Measurements from ENCODE around the gene SYTL3.

Gene SYTL3

GRCh38 chr6:158797331-158798310 is 147.8 kb downstream of the SYTL3 start:
- Histone ChIP-seq H3K4me1 (peaks cover 25% of the 10 kb centered on the region), H3K36me3 (peaks cover 3% of the 10 kb centered on the region), H3K27me3 (no peaks in the 10 kb centered on the region), H3K4me3 (ENCODE audit: low read depth, low read length) (no peak overlapping the region), H3K9me3 (no peaks in the 10 kb centered on the region)
- no peak for TF ChIP-seq CTCF (IDR thresholded peaks at IDR 0.05; ENCODE audit: low read depth, low read length)
- no peak for DNase-seq

- no peak overlapping the region for H3K4me3 ChIP-seq (ENCODE audit: low read depth, low read length)
- H3K9me3 ChIP-seq, result no peaks in the 10 kb centered on the region
- no peak for DNase-seq
- H3K36me3 ChIP-seq, result peaks cover 3% of the 10 kb centered on the region
- H3K27me3 ChIP-seq, result no peaks in the 10 kb centered on the region
- TF ChIP-seq CTCF (IDR thresholded peaks at IDR 0.05; ENCODE audit: low read depth, low read length), result no peak
- peaks cover 28% of the 10 kb centered on the region for H3K4me1 ChIP-seq
Observed at GRCh38 chr6:158798311-158798710, 148.5 kb downstream of the SYTL3 start.

- TF ChIP-seq CTCF (IDR thresholded peaks at IDR 0.05; ENCODE audit: low read depth, low read length), result peak; percentile 44
- Histone ChIP-seq H3K9me3 (no peaks in the 10 kb centered on the region), H3K4me3 (ENCODE audit: low read depth, low read length) (peak overlapping the region; percentile 23), H3K27me3 (no peaks in the 10 kb centered on the region), H3K4me1 (peaks cover 35% of the 10 kb centered on the region), H3K36me3 (peaks cover 3% of the 10 kb centered on the region)
- DNase-seq, result peak; percentile 84
Observed at GRCh38 chr6:158799051-158799792, 149.4 kb downstream of the SYTL3 start.

- H3K4me1 ChIP-seq, result peaks cover 36% of the 10 kb centered on the region
- H3K4me3 ChIP-seq (ENCODE audit: low read depth, low read length), result no peak overlapping the region
- DNase-seq, result peak; percentile 65
- H3K9me3 ChIP-seq, result no peaks in the 10 kb centered on the region
- no peak for TF ChIP-seq CTCF (IDR thresholded peaks at IDR 0.05; ENCODE audit: low read depth, low read length)
- H3K36me3 ChIP-seq, result peaks cover 3% of the 10 kb centered on the region; the same call in 1 of the 2 replicates
- H3K27me3 ChIP-seq, result no peaks in the 10 kb centered on the region
Observed at GRCh38 chr6:158801655-158802294, 151.9 kb downstream of the SYTL3 start.

GRCh38 chr6:158803733-158804143 is 153.9 kb downstream of the SYTL3 start:
- Histone ChIP-seq H3K36me3 (peaks cover 5% of the 10 kb centered on the region; the same call in 1 of the 2 replicates), H3K27me3 (no peaks in the 10 kb centered on the region), H3K4me3 (ENCODE audit: low read depth, low read length) (no peak overlapping the region), H3K4me1 (peaks cover 36% of the 10 kb centered on the region), H3K9me3 (no peaks in the 10 kb centered on the region)
- TF ChIP-seq CTCF (IDR thresholded peaks at IDR 0.05; ENCODE audit: low read depth, low read length), result no peak
- no peak for DNase-seq

Measured in BE2C (cell line).